ENCODE measurements around the gene HPSE. TPM values are rescaled to one million over a fixed set of nuclear protein-coding genes. Genes with fewer than 3 reads are reported as not detected.

The HPSE gene
- polyA plus RNA-seq, 1 donor from 2014 or later = 0.16 TPM

GRCh38 chr4:83258461-83258860 lies 76.2 kb downstream of the HPSE start:
- H3K9me2 ChIP-seq (ENCODE audit: insufficient read depth, low read length) = no peaks in the 10 kb centered on the region
- H3K27me3 ChIP-seq (ENCODE audit: insufficient read depth, low read depth, low read length) = no peaks in the 10 kb centered on the region
- no peaks in the 10 kb centered on the region for H3K9me3 ChIP-seq (ENCODE audit: low read length)
- no peak overlapping the region for H3K4me2 ChIP-seq (ENCODE audit: low read length)
- TF ChIP-seq RAD21 (conservative IDR thresholded peaks at IDR 0.05) = no peak
- TF ChIP-seq REST (IDR thresholded peaks at IDR 0.05; ENCODE audit: borderline replicate concordance) = no peak
- no peak for TF ChIP-seq EP300 (conservative IDR thresholded peaks at IDR 0.05; ENCODE audit: poor library complexity, severe bottlenecking)
- TF ChIP-seq POLR2AphosphoS5 (IDR thresholded peaks at IDR 0.05) = no peak
- no peak for TF ChIP-seq TAF1 (IDR thresholded peaks at IDR 0.05; ENCODE audit: low read depth)
- H3K79me2 ChIP-seq (replicated peaks; ENCODE audit: insufficient read depth, low read length) = no peaks in the 10 kb centered on the region
- H3K36me3 ChIP-seq (ENCODE audit: insufficient read depth, low read length) = no peaks in the 10 kb centered on the region
- no peak overlapping the region for H3K9ac ChIP-seq (ENCODE audit: low read length)
- no peak overlapping the region for H2AFZ ChIP-seq (ENCODE audit: low read depth, low read length)
- no peaks in the 10 kb centered on the region for H4K20me1 ChIP-seq (ENCODE audit: insufficient read depth)
- H3K4me3 ChIP-seq (ENCODE audit: low read length) = no peak overlapping the region
- no peak overlapping the region for H3K27ac ChIP-seq (ENCODE audit: low read length)
- H3F3A ChIP-seq (ENCODE audit: insufficient read depth, low read length, poor library complexity, severe bottlenecking) = no peaks in the 10 kb centered on the region

- Histone ChIP-seq H3K4me2 (ENCODE audit: low read length) (no peak overlapping the region), H3K27ac (ENCODE audit: low read length) (no peak overlapping the region), H3K27me3 (ENCODE audit: insufficient read depth, low read depth, low read length) (no peaks in the 10 kb centered on the region), H3K9ac (ENCODE audit: low read length) (no peak overlapping the region), H3K36me3 (ENCODE audit: insufficient read depth, low read length) (no peaks in the 10 kb centered on the region), H3F3A (ENCODE audit: insufficient read depth, low read length, poor library complexity, severe bottlenecking) (no peaks in the 10 kb centered on the region), H3K79me2 (replicated peaks; ENCODE audit: insufficient read depth, low read length) (no peaks in the 10 kb centered on the region), H3K4me3 (ENCODE audit: low read length) (no peak overlapping the region), H3K9me2 (ENCODE audit: insufficient read depth, low read length) (no peaks in the 10 kb centered on the region), H3K9me3 (ENCODE audit: low read length) (no peaks in the 10 kb centered on the region), H2AFZ (ENCODE audit: low read depth, low read length) (no peak overlapping the region), H4K20me1 (ENCODE audit: insufficient read depth) (no peaks in the 10 kb centered on the region)
- TF ChIP-seq CTCF (IDR thresholded peaks at IDR 0.05; ENCODE audit: poor library complexity, severe bottlenecking) (no peak), EP300 (conservative IDR thresholded peaks at IDR 0.05; ENCODE audit: poor library complexity, severe bottlenecking) (no peak), REST (IDR thresholded peaks at IDR 0.05; ENCODE audit: borderline replicate concordance) (no peak), EZH2 (IDR thresholded peaks at IDR 0.05; ENCODE audit: borderline replicate concordance, insufficient read depth, low read length, poor library complexity, severe bottlenecking) (no peak), RAD21 (conservative IDR thresholded peaks at IDR 0.05) (no peak), POLR2AphosphoS5 (IDR thresholded peaks at IDR 0.05) (no peak), MXI1 (conservative IDR thresholded peaks at IDR 0.05; ENCODE audit: poor library complexity, severe bottlenecking) (no peak), TAF1 (IDR thresholded peaks at IDR 0.05; ENCODE audit: low read depth) (no peak), SMC3 (conservative IDR thresholded peaks at IDR 0.05; ENCODE audit: poor library complexity) (no peak)
Measured at GRCh38 chr4:83257811-83258210, 76.8 kb downstream of the HPSE start.
